Smooth muscle cell of the brain vasculature (primary cell): ENCODE measurements around the gene NAPG.
"Not testable (repeated sequence)": the region's sequence is repeated elsewhere in the genome, so short reads cannot be mapped to it uniquely, and the experiment has no call there.

ENCODE experiments used
- DNase-seq: peaks from one replicate; pipeline ENCODE4 v3.0.0-alpha.2; 2012; ENCODE audit warnings: low read depth, low spot score

The NAPG gene

DNA sequence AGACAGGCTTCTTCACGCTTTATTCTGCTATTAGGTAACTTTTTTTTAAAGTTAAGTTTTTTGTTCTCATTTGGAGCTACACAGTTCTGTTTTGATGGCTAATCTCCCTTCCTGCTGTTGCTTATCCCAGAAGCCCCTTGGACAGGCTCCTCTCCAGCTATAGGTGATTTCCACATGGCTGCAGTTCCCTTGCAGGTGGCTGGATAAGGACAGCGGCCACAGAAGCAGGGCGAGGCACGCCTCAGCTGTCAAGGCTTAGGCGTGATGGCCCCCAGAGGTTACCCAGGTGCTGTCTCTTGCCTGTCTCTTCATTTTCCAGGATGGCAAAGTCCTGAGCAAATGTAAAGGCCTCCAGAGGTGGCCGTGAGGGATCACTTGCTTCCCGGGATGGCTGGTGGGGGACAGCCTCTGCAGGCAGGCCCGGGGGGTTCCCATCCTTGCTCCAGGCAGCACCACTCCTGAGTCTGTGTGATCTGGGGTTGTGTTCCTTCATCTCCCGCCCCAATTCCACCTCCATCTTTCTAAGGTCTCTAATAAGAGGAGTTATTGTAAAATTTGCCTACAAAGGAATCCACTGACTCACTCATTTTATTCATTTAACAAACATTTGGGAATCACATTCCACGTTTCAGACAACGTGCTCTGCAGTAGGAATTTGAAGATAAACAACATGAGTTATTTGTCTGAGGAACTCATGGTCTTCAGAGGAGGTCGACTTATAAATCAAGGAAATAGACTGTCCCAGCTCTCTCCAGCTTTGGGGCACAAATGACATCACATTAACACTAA lies 53.4 kb downstream of the NAPG start:
- DNase-seq, result no peak

DNA sequence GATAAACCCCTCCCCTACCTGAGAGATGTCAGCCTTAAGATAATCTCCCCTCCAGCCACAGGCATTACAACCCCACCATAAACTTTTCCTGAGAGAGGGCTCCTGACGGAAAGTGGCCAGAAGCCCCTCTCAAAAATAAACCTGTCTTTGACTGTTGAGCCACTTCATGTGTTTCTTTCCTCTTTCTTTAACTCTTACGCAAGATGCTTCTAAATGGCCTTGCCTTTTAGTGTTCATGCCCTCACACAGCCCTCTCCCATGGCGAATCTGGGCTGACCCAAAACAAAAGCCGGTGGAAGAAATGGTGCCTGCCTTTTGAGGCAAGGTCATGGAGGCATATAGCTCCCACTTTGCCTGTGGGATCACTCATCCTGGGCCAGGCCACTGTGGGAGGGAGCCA lies 54.4 kb downstream of the NAPG start:
- no peak for DNase-seq

DNA sequence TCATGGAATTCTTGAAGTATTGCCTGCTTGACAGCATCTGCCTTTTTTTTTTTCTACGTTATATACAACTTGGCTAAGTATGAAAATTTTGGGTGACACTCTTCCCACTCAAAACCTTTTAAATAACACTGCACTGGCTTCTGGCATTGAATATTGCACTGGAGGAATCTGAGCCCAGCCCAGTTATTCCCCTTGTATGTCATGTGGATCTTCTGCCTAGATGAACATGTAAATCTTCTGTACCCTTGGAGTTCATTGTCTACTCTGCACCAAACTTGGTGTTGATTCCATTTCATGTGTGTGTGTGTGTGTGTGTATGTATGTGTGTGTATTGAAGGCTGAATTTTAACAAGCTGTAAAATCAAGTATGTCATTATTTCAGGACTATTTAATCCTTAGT lies 59.4 kb downstream of the NAPG start:
- DNase-seq, result no peak

DNA sequence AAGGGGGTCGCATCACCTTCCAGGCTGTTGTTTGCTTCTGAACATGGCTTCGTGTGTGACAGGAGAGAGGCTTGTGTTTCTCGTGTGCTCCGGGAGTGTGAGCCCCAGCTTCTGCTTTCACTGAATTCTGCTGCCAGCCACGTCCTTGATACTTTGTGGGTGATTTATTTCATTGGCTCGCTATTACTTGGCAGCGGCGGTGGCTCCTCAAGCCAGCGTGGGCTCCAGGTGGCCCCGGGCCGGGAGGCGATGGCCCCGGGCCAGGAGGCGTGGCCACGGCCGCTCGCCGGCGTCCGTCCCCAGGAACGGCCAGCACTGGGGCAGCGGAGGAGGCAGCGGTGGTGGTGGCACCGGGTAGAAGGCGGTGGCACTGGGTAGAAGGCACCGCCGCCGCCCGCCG lies 63.1 kb downstream of the NAPG start:
- no peak for DNase-seq

DNA sequence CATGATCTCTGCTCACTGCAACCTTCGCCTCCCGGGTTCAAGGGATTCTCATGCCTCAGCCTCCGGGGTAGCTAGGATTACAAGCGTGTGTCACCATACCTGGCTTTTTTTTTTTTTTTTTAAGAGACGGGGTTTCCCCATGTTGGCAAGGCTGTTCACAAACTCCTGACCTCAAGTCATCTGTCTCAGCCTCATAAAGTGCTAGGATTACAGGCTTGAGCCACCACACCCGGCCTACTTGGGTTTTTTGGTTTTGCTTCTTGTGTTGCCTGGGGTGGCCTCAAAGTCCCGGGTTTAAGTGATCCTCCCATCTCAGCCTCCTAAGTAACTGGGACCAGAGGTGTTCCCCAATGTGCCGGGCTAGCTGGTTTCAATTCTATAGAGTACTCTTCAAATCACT lies 64.6 kb downstream of the NAPG start:
- no peak for DNase-seq

DNA sequence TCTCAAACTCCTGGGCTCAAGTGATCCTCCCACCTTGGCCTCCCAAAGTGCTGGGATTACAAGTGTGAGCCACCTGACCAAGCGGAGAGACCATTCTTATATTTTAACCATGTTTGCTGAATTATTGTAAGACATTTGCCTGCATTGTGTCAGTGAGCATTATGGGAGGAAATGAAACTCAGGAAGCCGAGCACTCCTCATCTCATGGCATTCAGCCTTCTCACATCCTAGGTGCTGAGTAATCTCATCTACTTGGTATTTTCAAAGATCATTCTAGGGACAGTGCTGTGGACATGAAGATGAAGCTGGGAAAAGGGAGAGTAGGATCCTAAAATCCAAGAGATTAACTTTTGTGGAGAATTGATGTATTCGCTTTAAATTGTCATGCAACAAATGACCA lies 66.1 kb downstream of the NAPG start:
- no peak for DNase-seq

DNA sequence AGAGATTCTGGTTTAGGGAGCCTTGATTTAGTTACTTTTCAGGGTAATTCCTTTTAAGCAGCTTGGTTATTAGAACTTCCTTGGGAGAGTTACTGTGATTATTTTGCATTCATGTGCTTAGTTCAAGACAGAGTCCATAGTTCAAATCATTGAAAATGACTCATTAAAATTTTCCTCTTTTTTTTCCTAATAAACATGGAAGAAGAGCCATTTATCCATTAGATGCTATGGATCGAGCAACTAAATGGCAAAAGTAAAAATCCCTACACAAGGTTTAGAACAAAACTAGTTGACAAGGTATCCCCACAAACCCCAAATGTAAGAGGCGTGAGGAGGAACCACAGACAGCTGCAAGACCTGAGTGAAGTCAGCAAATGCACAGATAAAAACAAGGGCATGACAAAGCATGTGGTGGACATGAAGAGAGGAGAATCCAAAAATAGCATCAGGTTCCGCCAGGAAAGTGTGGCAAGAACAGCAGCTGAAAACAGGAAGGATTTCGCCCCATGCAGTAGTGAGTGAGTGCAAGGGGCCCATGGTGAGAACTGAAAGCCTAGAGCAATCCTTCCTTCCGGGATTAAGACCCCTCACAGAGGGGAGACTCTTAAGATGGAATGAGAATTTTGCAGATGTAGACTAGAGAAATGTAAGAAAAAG lies 67.7 kb downstream of the NAPG start:
- DNase-seq, result not testable (repeated sequence)

DNA sequence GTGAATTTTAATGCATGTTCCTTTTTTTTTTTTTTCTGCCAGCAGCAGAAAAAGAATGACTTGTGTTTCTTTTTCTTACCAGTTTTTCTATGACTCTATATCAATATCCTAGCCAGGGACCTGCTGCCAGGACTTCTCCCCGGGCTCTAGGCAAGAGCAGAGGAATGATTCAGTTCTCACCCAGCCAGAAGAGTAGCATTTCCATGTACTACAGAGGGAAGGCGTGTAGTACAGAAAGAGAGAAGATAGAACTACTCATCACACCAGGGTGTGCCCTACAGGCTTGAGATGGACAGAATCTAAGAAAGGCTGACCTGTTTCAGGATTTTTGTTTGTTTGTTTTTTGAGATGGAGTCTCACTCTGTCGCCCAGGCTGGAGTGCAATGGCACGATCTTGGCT lies 70.1 kb downstream of the NAPG start:
- not testable (repeated sequence) for DNase-seq

DNA sequence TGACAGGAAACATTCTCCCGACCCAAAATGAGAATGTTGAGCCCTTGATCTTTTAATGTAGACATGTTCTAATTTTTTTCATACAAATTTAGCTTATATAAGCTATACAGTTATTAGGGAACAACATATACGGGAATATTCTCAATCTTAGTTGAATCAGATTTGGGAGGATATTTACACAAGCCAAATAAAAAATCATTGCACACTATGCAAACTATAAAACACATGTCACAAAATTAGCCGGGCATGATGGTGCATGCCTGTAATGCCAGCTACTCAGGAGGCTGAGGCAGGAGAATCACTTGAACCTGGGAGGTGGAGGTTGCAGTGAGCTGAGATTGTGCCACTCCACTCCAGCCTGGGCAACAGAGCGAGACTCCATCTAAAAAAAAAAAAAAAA lies 71.9 kb downstream of the NAPG start:
- not testable (repeated sequence) for DNase-seq

DNA sequence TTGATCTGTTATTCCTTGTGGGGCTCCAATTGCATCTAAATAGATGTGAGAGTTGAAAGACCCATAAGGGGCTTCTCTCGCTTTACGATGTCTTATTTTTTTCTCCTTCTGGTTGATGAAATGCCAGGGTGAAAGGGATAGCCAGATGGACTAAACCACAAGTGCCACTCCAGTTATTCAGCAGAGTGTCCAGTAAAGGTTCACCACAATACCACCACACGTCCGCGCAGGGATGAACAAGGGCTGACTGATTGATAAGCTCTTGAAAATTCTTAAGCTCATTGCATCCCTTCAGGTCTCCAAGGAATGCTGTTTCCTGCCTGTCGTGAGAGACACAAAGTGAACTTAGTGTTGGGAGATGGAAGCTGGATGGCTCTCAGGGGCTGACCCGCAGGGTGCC lies 74.9 kb downstream of the NAPG start:
- DNase-seq, result not testable (repeated sequence)
